Stimulated activated CD8-positive, alpha-beta memory T cell treated with anti-CD3 and anti-CD28 coated beads, Interleukin-7, amount 100 ng/mL, for 48 hours (primary cell): ENCODE measurements around the gene TWSG1.
"Not testable (repeated sequence)": the region's sequence is repeated elsewhere in the genome, so short reads cannot be mapped to it uniquely, and the experiment has no call there.

Source experiments
- DNase-seq, 2 donors: peaks; one replicate each; pipeline ENCODE4 v3.0.0-alpha.2; 2020; ENCODE audit warnings: low read depth in 1 of 2; ENCODE audit errors: extremely low read depth in 1 of 2

Gene TWSG1

DNA sequence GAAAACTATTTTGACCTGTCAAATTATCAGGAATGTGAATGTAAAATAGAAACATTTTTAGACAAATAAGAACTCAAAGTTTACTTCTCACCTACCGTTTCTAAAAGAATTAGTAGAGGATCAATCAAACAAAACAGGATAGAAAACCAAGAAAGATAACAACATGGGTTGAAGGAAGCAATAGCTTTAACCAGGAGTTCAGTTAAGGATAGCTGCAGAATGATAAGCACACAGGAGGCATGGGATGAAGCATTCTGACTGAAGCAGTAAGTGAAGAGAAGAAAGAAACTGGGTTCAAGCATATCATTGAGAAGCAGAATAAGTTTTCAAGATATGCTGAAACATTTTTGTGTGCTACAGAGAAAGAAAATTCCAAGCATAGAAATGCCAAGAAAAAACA is 52.3 kb downstream of the TWSG1 start:
- no peak for DNase-seq

DNA sequence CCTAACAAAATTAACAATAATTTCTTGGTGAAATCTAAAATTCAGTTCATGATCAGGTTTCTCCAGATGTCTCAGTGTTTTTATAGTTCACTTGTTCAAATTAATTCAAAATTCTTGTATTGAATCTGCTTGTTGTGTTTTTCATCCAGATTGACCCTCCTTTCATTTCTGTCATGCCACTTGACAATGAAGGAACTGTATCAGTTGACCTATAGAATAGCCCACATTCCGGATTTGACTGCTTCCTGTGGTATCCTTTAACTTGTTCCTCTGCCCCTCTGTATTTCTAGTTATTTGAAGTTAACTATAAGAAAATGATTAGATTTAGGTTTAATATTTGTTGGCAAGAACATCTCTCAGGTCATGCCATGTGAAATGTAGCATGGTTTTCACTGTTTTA is 53.3 kb downstream of the TWSG1 start:
- DNase-seq, result no peak

DNA sequence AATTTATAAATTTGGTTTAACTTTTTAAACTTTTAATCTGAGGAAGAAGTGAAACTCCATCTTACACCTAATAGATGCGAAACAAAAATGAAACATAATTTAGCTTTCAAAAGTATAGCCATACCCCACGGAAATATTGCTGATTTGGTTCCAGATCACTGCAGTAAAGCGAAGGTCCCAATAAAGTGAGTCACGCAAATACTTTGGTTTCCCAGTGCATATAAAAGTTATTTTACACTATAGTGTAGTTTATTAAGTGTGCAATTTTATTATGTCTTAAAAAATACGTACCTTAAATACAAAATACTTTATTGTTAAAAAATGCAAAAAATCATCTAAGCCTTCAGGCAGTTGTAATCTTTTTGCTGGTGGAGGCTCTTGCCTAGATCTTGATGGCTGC is 55.1 kb downstream of the TWSG1 start:
- DNase-seq, result no peak

DNA sequence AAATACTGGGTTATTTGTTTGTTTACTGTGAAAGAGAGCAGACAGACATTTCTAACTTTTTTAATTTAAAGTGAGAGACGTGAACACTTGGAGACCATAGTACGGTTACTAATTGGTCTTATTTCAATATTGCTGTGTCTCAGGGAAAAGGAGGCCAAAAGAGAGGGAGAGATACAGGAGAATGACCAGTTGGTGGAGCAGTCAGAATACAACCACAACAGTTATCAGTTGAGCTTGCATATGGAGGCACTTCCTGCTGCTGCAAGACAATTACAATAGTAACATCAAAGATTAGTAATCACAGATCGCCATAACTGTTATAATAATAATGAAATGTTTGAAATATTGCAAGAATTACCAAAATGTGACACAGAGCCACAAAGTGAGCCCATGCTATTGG is 58.2 kb downstream of the TWSG1 start:
- DNase-seq, result no peak

DNA sequence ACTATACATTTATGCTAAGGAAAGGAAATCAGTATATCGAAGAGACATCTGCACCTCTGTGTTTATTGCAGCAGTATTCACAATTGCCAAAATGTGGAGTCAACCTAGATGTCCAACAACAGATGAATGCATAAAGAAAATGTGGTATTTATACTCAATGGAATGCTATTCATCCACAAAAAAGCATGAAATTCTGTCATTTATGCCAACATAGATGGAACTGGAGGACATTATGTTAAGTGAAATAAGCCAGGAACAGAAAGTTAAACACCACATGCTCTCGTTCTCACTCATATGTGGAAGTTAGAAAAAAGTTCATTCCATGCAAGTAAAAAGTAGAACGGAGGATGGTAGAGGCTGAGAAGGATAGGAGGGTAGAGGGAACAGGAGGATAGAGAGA is 59.5 kb downstream of the TWSG1 start:
- no peak for DNase-seq

DNA sequence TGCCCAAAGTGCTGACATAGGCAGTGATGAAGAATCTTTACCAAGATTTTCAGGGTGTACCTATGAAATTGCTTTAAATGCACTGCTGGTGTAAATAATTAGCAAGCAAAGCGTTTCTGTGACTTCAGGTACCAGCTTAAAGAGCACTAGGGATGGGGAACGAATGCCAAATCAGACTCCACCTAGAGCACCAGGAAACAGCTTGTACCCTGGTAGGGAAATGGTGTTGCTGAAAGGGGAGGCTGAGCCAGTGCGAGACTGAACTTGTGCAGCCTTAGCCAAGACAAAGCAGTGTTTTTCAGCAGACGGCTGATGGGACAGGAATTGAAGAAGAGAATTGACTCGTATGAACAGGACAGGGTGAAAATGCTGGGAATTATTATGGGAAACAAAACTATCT is 65.6 kb downstream of the TWSG1 start:
- DNase-seq, result no peak

DNA sequence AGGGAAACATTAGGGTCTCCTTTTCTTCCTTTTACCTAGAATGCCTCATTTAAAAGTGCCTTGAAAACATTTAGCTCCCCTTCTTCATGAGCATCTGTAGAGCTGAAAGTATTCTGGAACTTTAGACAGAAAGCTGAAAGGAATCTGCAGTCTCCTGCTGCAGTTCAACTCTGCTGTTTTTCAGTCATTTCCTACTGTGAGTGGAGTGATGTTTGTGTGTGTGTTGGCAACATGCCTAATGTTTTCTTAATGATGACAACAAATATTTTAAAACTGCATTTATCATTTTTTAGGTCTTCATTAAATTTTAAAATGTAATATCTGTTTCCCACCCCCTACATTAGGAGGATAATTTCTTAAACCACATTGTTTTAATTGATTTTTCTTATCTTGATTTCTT is 66.6 kb downstream of the TWSG1 start:
- DNase-seq, result no peak

DNA sequence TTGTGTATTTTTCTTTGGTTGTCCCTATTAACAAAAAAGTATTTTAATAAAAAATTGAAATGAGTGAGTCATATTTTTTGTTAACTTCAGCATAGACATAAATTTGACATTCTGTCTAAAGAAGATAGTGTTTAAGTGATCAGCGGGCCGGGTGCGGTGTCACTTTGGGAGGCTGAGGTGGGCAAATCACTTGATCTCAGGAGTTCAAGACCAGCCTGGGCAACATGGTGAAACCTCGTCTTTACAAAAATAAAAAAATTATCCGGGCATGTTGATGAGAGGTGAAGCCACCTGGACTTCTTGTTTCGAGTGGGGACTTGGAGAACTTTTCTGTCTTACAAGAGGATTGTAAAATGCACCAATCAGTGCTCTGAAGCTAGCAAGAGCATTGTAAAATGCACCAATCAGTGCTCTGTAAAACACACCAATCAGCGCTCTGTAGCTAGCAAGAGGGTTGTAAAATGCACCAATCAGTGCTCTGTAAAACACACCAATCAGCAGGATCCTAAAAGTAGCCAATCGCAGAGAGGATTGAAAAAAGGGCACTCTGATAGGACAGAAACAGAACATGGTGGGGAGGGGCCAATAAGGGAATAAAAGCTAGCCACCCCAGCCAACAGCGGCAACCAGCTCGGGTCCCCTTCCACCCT is 67.9 kb downstream of the TWSG1 start:
- not testable (repeated sequence) for DNase-seq

DNA sequence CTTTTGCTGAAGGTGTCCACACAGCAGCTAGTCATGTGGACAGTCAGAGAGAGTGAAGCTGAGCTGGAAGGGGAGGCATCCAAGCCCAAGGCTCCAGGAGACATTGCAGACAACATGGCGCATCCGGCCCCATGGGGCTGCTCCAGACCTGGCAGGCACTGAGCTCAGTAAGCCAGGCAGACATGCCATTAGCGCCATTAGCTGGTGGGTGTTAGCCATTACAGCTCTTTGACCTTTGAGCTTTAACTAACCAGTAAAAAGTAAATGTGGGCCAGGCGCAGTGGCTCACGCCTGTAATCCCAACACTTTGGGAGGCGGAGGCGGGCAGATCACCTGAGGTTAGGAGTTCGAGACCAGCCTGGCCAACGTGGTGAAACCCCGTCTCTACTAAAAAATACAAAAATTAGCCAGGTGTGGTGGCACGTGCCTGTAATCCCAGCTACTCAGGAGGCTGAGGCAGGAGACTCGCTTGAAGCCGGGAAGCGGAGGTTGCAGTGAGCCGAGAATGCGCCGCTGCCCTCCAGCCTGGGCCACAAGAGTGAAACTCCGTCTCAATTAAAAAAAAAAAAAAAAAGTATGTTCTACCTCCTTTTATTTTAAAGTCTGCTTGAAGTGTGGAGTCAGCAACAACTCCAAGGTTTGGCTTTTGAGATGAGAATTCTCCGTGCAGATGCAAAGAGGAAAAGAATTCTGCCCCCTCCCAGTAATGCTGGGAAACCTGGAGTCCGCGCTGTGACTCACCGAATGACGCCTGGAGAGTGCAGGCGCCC is 69.4 kb downstream of the TWSG1 start:
- no peak for DNase-seq

DNA sequence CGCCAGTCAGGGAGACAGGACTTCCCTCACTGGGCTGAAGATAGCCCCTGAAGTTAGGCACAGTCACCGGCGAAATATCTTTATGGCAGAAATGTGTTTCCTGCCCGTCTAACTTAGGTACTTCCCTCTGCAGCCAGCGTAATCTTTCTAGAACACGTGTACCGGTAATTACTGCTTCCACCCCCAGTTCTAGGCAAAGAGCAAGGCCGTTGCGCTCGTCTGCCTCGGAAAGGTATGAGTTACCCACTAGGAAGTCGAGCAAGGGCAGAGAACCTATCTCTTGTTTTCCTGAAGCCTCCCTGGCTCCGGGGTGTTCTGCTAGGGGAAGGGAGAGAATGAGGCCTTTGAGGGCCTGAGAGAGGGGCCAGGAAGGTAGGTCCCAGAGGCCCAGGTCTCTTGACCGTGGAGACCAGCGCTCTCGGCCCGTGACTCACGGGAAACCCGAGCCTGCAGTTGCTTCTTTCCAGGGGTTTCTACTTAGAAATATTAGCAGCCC is 70.0 kb downstream of the TWSG1 start:
- no peak for DNase-seq

DNA sequence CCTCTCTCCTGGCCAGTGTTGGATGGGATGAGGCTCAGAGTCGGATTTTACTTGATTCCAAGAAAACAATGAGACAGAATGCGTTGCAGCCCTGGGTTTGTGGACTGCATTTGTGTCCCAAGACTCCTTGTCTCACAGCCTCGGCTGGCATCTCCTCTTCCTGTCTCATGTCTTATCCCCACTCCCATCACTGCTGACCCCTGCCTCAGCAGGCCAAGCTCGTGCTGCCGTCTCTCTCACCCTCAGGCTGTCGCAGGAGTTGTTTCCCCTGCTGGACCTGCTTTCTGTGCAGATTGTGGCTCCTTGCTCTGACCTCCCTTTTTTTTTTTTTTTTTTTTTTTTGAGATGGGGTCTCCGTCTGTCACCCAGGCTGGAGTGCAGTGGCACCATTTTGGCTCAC is 70.6 kb downstream of the TWSG1 start:
- DNase-seq, result no peak

DNA sequence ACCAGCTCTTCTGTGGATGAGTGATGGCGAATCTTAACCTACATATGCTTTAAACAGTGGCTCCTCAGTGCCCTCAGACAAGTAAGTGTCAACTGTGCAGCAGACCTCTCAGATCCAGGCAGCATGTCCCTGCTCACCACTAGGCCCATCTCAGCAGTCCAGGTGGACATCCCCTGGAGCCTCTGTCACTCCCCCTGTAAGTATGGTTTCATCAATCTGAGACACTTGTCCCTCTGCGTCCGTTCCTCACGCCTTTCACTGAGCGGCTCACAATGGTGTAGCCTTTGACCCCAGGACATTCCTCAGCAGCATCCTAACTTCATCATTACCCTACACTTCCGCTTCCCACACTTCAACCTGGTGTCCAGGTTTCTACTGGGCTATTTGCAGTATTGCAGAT is 71.4 kb downstream of the TWSG1 start:
- no peak for DNase-seq

DNA sequence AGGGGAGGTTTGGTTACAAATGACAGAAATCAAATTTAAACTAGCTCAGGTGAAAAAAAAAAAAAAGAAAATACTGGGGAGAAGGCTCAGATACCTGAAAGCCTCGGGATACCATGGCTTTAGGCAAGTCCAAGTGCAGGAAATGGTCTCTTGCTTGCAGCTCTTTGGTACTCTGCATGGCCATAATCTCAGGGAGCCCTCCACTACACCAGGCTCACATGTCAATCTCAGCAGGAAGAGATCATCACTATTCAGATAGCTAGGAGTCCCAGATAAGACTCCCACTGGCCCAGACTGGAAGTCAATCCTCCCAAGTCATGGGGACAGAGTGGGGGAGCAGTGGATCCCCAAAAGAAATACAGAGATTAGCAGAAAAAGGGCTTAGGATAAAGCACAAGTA is 75.9 kb downstream of the TWSG1 start:
- DNase-seq, result no peak

DNA sequence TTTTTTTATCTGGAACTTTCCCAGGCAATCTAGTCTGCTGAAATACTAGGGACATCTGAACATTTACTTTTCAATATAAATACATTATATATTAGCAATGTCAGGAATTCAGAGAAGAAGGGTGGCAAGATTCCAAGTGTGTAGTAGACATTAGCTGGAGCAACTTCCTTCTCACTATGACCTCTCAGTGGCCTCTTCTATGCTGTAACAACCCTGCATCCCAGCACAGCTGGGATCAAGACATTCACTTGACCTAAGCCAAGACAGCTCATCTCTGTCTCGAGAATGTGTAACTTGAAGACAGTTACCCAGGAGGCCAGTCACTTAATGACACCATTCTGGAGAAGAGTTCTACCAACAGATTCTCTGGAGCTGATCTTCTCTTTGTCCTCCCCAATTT is 79.0 kb downstream of the TWSG1 start:
- no peak for DNase-seq

DNA sequence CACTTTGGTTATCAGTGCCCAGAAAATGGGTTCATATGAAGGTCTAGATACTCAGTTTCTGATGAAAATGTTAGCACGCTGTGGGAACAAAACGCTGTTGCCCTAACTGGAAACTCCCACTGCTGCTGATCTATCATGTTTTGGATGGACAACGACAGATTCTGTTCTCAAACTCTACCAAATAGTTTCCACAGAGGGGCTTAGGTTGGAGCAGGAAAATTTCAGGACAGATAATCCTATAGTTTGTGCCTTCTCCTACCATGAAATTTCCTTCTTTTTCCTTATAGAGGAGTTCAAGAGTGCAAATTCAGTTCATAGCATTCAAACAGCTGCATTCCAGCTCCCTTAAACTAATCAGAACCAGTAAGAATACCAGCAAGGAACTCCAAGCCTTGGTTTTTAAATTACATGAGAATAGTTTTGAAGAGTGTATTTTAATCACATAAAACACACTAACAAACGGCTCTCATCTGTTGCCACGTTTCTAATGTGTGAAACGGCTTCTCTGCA is 82.0 kb downstream of the TWSG1 start:
- DNase-seq, result no peak

DNA sequence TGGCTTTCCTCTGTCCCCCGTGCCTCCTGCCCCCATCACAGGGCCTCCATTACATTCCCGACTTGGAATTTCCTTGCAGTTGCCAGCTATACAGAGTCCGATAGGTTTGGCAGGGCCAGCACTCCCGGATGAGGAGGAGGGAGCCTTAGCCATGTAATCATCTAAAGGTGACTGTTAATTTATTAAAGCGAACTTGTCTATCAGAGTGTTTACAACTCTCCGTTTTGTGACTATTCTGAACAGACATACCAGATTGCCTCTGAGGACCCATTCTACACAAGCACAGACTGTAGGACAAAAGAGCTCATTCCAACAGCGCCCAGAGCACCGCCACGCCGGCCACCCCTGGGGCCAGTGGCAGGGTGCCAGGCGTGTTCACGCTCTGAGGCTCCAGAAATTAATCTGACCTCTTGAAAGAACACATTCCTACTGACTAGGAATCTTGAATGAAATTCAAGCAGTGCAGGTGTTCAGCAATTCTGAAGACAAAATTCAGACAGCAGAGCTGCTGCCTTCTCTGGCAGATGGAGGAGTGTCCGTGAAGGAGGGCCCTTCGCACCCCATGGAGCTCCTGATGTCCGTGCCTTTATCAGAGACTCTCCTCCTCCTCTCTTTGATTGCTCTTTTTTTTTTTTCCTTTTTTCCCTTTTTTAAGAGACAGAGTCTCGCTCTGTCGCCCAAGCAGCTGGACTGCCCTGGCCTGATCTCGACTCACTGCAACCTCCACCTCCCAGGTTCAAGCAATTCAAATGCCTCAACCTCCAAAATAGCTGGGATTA is 82.7 kb downstream of the TWSG1 start:
- no peak for DNase-seq

DNA sequence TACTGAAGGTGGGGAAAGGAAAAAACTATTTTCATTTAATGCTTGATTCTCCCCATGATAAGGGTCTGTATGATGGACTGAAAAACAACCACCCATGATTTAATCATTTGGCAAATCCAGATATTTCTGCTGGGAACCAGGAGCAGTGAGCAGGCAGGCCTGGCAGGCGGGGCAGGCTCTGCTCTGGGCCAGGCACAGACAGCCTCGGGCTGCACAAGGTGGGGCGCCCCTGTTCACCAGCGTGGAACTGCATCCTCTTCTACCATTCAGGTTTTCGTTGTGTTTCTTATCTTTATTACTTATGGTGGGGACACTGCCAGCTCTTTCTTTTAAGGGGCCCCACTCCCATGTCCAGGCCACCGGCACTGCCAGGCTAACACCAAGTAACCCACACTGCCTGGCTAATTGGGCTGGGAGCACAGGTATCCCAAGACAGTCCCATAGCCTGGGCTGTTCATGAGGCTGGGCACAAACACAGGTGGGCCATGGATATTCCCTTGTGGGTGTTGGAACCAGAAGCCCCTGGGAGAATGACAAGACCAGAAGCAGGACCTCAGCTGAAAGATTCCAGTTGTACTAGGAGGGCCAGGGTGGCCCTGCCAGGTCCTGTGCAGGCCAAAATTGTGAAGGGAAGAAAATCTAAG is 83.6 kb downstream of the TWSG1 start:
- DNase-seq, result no peak

DNA sequence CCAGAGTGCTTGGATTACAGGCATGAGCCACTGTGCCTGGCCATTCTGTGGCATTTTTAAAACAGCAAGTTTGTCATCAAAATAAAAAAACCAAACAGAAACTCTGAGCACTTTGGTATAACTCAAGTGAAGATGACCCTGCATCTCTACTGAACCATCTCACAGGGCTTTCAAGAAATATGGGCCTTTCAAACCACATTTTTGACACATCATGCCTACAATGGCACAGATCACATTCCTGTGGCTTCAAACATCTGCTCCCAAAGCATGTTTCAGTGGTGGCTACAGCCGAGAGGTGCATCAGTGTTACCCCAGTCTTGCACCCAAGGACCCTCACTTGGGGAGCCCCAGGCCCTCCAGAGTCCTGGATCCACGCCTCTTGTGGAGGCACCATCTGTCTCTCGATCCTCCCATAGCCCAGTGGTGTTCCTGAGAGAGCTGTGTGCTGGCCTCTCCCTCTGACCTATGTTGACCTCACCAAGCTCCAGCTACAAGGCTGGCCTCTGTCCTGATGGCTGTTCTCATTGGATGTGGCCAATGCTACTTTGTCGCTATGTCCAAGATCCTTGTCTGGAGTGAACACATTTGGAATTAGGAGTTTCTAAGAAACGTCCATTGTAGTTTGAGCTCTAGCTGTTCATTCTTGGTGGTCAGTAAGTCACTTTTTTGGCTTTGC is 85.5 kb downstream of the TWSG1 start:
- DNase-seq, result no peak

DNA sequence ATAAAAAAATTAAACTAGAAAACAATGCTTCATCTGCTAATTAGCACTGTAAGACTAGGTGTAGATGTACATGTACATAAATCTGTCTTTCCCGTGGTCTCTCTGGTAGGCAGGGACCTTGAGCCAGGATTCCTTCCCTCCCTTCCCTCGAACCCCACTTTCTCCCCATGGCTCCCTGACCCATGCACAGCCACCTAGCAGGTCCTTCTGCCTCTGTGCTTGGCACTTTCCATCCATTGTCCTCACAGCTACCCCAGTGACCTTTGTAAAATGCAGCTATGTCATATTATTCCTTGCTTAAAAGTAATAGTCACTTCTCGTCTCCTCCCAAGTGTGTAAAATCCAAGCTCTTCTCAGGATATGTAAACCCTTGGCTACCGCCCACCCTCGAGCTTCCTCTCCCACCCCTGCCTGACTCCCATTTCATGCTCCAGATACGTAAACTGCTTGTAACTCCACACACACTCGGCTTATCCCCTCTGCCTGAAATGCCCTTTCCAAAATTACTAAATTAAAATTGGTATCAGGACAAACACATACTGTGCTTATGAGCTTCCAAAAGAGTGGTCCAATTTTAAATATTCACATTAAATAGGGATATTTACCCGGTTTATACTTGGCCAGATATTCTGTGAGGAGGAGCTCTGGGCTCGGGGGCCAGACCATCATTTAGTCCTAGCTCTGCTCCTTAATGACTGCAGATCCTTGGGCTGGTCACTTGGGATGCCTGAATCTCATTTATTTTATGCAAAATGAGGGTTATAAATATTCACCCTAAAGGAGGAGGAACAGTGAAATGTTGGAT is 86.7 kb downstream of the TWSG1 start:
- DNase-seq, result no peak

DNA sequence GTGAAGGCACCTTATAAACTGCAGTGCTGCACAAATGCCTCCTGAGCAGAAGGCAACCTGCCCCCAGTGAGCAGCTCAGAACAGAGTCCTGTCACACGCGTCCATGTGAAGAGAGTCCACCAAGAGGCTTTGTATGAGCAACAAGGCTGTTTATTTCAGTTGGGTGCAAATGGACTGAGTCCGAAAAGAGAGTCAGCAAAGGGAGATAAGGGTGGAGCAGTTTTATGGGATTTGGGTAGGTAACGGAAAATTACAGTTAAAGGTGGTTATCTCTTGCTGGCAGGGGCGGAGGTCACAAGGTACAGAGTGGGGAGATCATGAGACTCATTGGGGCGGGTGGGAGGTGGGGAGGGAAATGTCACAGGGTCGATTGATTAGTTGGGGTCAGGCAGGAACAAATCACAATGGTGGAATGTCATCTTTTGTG is 87.3 kb downstream of the TWSG1 start:
- no peak for DNase-seq
